ENCODE measurements around the gene UBE3D. TPM values are rescaled to one million over a fixed set of nuclear protein-coding genes. Genes with fewer than 3 reads are reported as not detected.
"Not testable (repeated sequence)": the region's sequence is repeated elsewhere in the genome, so short reads cannot be mapped to it uniquely, and the experiment has no call there.

Gene UBE3D
- total RNA-seq, 4 donors from 2014 or later = 6.1 to 30.3 (median 14.4) TPM

DNA sequence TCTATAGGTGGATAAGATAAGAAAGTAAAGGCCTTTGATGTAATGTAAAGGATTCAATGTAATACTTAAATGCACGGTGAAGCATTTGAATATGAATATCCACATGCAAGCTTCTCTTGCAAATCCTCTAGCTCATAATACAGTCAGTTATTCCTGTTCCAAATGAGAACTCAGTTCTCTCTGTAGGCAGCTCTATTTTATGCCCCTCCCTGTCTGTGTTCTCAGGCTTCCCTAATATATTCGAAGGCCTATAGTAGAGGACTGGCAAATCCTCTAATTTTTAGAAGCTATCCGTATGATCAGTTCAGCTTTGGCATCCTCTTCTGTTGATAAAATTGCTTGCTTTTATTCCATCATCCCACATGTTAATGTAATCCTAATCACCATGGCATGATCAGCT is 200.2 kb downstream of the UBE3D start:
- no peaks in the 10 kb centered on the region for H3K4me1 ChIP-seq
- peaks cover 14% of the 10 kb centered on the region for H3K27me3 ChIP-seq
- H3K4me3 ChIP-seq = no peak overlapping the region
- in situ Hi-C loops (cut with MboI; ENCODE audit: low pct_ligation_motif_present in 1 of 4, low pct_unique_long_range_greater_than_20kb in 1 of 4, low sequenced_read_pairs in 3 of 4) = no loop called here
- H3K9me3 ChIP-seq = no peaks in the 10 kb centered on the region
- WGBS, 2 donors (ENCODE audit: low coverage in 1 of 2) = 81 to 83% methylated on average over 3 of the region's 3 CpGs
- TF ChIP-seq POLR2A (IDR thresholded peaks at IDR 0.05) (no peak), EP300 (IDR thresholded peaks at IDR 0.05; ENCODE audit: low read depth) (no peak), CTCF (IDR thresholded peaks at IDR 0.05) (no peak), POLR2AphosphoS5 (IDR thresholded peaks at IDR 0.05) (no peak)
- intact Hi-C loops (cut with DNase I; ENCODE audit: low total_unique reads) = no loop called here
- no peaks in the 10 kb centered on the region for H3K36me3 ChIP-seq
- DNase-seq = no peak
- H3K27ac ChIP-seq = no peak overlapping the region

GRCh38 chr6:82863781-82864180 is 201.9 kb downstream of the UBE3D start:
- Histone ChIP-seq H3K4me3 (no peak overlapping the region), H3K27ac (no peak overlapping the region), H3K9me3 (no peaks in the 10 kb centered on the region), H3K27me3 (peaks cover 8% of the 10 kb centered on the region), H3K4me1 (no peaks in the 10 kb centered on the region), H3K36me3 (no peaks in the 10 kb centered on the region)
- DNase-seq = no peak
- TF ChIP-seq CTCF (IDR thresholded peaks at IDR 0.05) (no peak), POLR2AphosphoS5 (IDR thresholded peaks at IDR 0.05) (no peak), POLR2A (IDR thresholded peaks at IDR 0.05) (no peak), EP300 (IDR thresholded peaks at IDR 0.05; ENCODE audit: low read depth) (no peak)
- in situ Hi-C loops (cut with MboI; ENCODE audit: low pct_ligation_motif_present in 1 of 4, low pct_unique_long_range_greater_than_20kb in 1 of 4, low sequenced_read_pairs in 3 of 4) (no loop called here), intact Hi-C loops (cut with DNase I; ENCODE audit: low total_unique reads) (no loop called here)

DNA sequence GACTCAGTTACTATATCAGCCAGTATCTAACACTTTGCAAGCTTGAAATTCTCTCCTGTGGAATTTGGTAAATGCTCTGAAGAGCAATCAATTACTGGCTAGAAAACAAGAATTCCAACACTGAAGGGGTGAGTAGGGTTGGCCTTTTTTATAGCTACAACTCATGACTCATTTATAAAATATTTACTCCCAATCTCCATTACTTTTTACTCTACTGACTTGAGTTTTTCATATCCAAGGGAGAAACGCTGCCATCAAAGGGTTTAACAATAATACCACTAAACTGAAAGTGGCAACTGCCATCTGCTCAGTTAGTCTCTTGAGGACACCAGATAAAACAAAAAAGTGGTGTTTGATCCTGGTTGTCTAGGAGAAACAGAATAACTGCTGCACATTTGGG is 203.1 kb downstream of the UBE3D start:
- Histone ChIP-seq H3K36me3 (no peaks in the 10 kb centered on the region), H3K27ac (no peak overlapping the region), H3K27me3 (no peaks in the 10 kb centered on the region), H3K4me3 (no peak overlapping the region), H3K4me1 (no peaks in the 10 kb centered on the region), H3K9me3 (no peaks in the 10 kb centered on the region)
- intact Hi-C loops (cut with DNase I; ENCODE audit: low total_unique reads) (no loop called here), in situ Hi-C loops (cut with MboI; ENCODE audit: low pct_ligation_motif_present in 1 of 4, low pct_unique_long_range_greater_than_20kb in 1 of 4, low sequenced_read_pairs in 3 of 4) (no loop called here)
- no peak for DNase-seq
- no peak for TF ChIP-seq EP300 (IDR thresholded peaks at IDR 0.05; ENCODE audit: low read depth)
- no peak for TF ChIP-seq CTCF (IDR thresholded peaks at IDR 0.05)
- TF ChIP-seq POLR2AphosphoS5 (IDR thresholded peaks at IDR 0.05) = no peak
- TF ChIP-seq POLR2A (IDR thresholded peaks at IDR 0.05) = no peak
- WGBS, 2 donors (ENCODE audit: low coverage in 1 of 2) = 29 to 33% methylated on average over 1 of the region's 1 CpG

DNA sequence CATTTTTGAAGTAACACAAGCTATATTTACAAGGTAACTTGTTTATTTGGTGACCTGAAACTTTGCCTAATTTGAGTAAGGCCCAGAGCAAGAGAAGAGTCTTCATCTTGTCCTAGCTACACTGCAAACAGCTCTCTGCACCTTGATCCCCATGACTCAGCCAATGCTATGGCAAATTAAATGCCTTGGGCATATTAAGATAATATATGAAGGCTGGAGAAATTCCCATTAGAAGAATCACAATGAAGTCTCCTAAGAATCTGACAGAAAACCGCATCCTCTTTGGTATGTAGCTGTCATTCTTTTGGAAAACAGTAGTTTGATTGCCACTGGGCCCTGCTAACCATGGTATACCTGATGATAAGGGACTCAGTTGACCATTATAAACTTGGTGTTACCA is 204.5 kb downstream of the UBE3D start:
- 93 to 100% methylated on average over 1 of the region's 1 CpG for WGBS, 2 donors (ENCODE audit: low coverage in 1 of 2)
- intact Hi-C loops (cut with DNase I; ENCODE audit: low total_unique reads) = no loop called here
- Histone ChIP-seq H3K9me3 (no peaks in the 10 kb centered on the region), H3K27me3 (no peaks in the 10 kb centered on the region), H3K4me1 (no peaks in the 10 kb centered on the region), H3K27ac (no peak overlapping the region), H3K36me3 (no peaks in the 10 kb centered on the region), H3K4me3 (no peak overlapping the region)
- TF ChIP-seq CTCF (IDR thresholded peaks at IDR 0.05) (no peak), POLR2AphosphoS5 (IDR thresholded peaks at IDR 0.05) (no peak), POLR2A (IDR thresholded peaks at IDR 0.05) (no peak), EP300 (IDR thresholded peaks at IDR 0.05; ENCODE audit: low read depth) (no peak)
- DNase-seq = no peak
- in situ Hi-C loops (cut with MboI; ENCODE audit: low pct_ligation_motif_present in 1 of 4, low pct_unique_long_range_greater_than_20kb in 1 of 4, low sequenced_read_pairs in 3 of 4) = no loop called here

DNA sequence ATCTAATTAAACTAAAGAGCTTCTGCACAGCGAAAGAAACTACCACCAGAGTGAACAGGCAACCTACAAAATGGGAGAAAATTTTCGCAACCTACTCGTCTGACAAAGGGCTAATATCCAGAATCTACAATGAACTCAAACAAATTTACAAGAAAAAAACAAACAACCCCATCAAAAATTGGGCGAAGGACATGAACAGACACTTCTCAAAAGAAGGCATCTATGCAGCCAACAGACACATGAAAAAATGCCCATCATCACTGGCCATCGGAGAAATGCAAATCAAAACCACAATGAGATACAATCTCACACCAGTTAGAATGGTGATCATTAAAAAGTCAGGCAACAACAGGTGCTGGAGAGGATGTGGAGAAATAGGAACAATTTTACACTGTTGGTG is 209.6 kb downstream of the UBE3D start:
- 70 to 86% methylated on average over 3 to 5 of the region's 5 CpGs for WGBS, 2 donors (ENCODE audit: low coverage in 1 of 2)
- intact Hi-C loops (cut with DNase I; ENCODE audit: low total_unique reads) = not testable (repeated sequence)

DNA sequence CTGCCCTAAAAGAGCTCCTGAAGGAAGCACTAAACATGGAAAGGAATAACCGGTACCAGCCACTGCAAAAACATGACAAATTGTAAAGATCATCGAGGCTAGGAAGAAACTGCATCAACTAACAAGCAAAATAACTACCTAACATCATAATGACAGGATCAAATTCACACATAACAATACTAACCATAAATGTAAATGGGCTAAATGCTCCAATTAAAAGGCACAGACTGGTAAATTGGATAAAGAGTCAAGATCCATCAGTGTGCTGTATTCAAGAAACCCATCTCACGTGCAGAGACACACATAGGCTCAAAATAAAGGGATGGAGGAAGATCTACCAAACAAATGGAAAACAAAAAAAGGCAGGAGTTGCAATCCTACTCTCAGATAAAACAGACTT is 212.7 kb downstream of the UBE3D start:
- H3K4me3 ChIP-seq; DNase-seq; H3K4me1 ChIP-seq; intact Hi-C loops (cut with DNase I; ENCODE audit: low total_unique reads); H3K27me3 ChIP-seq; H3K27ac ChIP-seq; in situ Hi-C loops (cut with MboI; ENCODE audit: low pct_ligation_motif_present in 1 of 4, low pct_unique_long_range_greater_than_20kb in 1 of 4, low sequenced_read_pairs in 3 of 4); H3K36me3 ChIP-seq; H3K9me3 ChIP-seq: not testable (repeated sequence)
- 81 to 82% methylated on average over 3 of the region's 3 CpGs for WGBS, 2 donors (ENCODE audit: low coverage in 1 of 2)

More for the DNA sequence above, 209.6 kb downstream of the UBE3D start:
- DNase-seq; H3K36me3 ChIP-seq; in situ Hi-C loops (cut with MboI; ENCODE audit: low pct_ligation_motif_present in 1 of 4, low pct_unique_long_range_greater_than_20kb in 1 of 4, low sequenced_read_pairs in 3 of 4); H3K4me3 ChIP-seq; H3K27me3 ChIP-seq; H3K9me3 ChIP-seq; H3K27ac ChIP-seq; H3K4me1 ChIP-seq: not testable (repeated sequence)

Measured in transverse colon (tissue), 4 donors.